PC-9 (cell line): ENCODE data around the gene MAP2K5. TPM values are rescaled to one million over a fixed set of nuclear protein-coding genes. Genes with fewer than 3 reads are reported as not detected.

Experiments
- BruUV-seq: library from RNA; stranded (reverse); fragments of 400-500 nt; replicated peaks from 2 replicates; lab custom pipeline; 2021; lab: Mats Ljungman, UMichigan
- CTCF ChIA-PET: fragments of 300-600 bp; sonication (Branson Sonifier 250); formaldehyde crosslinking; loops from one replicate; lab custom pipeline; 2022; ENCODE audit warnings: antibody characterized with exemption; lab: Charles Lee
- POLR2A ChIA-PET: fragments of 300-600 bp; sonication (Branson Sonifier 250); formaldehyde crosslinking; loops from one replicate; lab custom pipeline; 2022; ENCODE audit warnings: antibody characterized with exemption; ENCODE audit not compliant: unreplicated experiment; lab: Charles Lee
- DNase-seq, 2 experiments: peaks; one replicate each; pipeline versions ENCODE4 v3.0.0 to v3.0.0-alpha.2; 2015 to 2022; ENCODE audit warnings: mixed read lengths in 1 of 2
- H2AFZ ChIP-seq: fragments of 200-600 bp; sonication (generic); 2 replicates; pipeline ENCODE4 v1.8.1; 2017; ENCODE audit warnings: antibody characterized with exemption
- H3F3A ChIP-seq: fragments of 200-600 bp; sonication (generic); 2 replicates; pipeline ENCODE4 v1.8.1; 2017; ENCODE audit warnings: antibody characterized with exemption, mild to moderate bottlenecking, low read depth; ENCODE audit not compliant: insufficient read depth
- H3K27ac ChIP-seq: fragments of 200-600 bp; sonication (generic); 2 replicates; pipeline ENCODE4 v1.6.1; 2016; ENCODE audit warnings: mixed run types
- H3K27me3 ChIP-seq: fragments of 200-600 bp; sonication (generic); 2 replicates; pipeline ENCODE4 v1.6.1; 2016; ENCODE audit warnings: low read depth, mixed run types; ENCODE audit not compliant: insufficient read depth
- H3K36me3 ChIP-seq: fragments of 200-600 bp; sonication (generic); 2 replicates; pipeline ENCODE4 v1.6.1; 2016; ENCODE audit warnings: low read depth, mixed run types
- H3K4me1 ChIP-seq: fragments of 200-600 bp; sonication (generic); replicated peaks from 2 replicates; pipeline ENCODE4 v1.6.1; 2016; ENCODE audit warnings: mixed run types; ENCODE audit not compliant: insufficient read depth
- H3K4me2 ChIP-seq: fragments of 200-600 bp; sonication (generic); 2 replicates; pipeline ENCODE4 v1.6.1; 2017; ENCODE audit warnings: mixed run types
- H3K4me3 ChIP-seq: fragments of 200-600 bp; sonication (generic); 2 replicates; pipeline ENCODE4 v1.6.1; 2016; ENCODE audit warnings: mixed run types
- H3K79me2 ChIP-seq: fragments of 200-600 bp; sonication (generic); 2 replicates; pipeline ENCODE4 v1.6.1; 2017; ENCODE audit warnings: low read depth, mixed run types
- H3K9me2 ChIP-seq: fragments of 200-600 bp; sonication (generic); 2 replicates; pipeline ENCODE4 v1.8.1; 2017; ENCODE audit warnings: mild to moderate bottlenecking; ENCODE audit not compliant: insufficient read depth
- H3K9me3 ChIP-seq: fragments of 200-600 bp; sonication (generic); 2 replicates; pipeline ENCODE4 v1.8.1; 2016; ENCODE audit warnings: low read depth; ENCODE audit not compliant: insufficient read depth
- H4K20me1 ChIP-seq: fragments of 200-600 bp; sonication (generic); 2 replicates; pipeline ENCODE4 v1.8.1; 2017; ENCODE audit not compliant: insufficient read depth
- EZH2 ChIP-seq: fragments of 200-600 bp; sonication (generic); IDR thresholded peaks from 2 replicates; pipeline ENCODE4 v1.8.0; 2017; ENCODE audit warnings: antibody characterized with exemption, low read depth
- intact Hi-C: fragments of 100-400 bp; cut with micrococcal nuclease; formaldehyde crosslinking; loops from one replicate; pipeline ENCODE4 v1.10.0; 2022; ENCODE audit not compliant: unreplicated experiment
- total RNA-seq: library from RNA; stranded (reverse); gene quantifications from 2 replicates; pipeline ENCODE4 v1.2.3, GENCODE V29; 2021
- TF ChIP-seq, protein P1 (sequence below): fragments of 200-600 bp; sonication (generic); conservative IDR thresholded peaks from 2 replicates; pipeline ENCODE4 v1.6.1; 2017; ENCODE audit warnings: mixed run types, antibody characterized with exemption, mild to moderate bottlenecking, moderate library complexity

The MAP2K5 gene
- total RNA-seq, 1 experiment from 2014 or later = 26.9 TPM

DNA sequence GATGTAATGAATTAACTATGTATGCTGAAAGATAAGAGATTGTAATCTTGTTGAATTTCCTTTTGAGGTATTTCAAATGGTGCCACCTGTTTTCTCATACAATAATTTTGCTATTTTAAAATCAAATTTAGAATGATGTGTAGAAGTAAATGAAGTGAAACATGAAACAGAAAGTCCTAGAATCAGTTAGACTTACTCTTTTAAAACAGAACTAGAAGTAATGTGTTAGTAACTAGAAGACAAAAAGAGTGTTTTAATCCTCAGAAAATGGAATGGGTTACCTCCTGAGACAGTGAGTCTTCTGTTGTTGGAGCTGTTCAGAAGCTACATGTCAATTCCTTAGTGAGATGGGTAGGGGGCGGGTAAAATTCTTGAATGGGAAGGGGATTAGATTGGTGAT lies 8.1 kb upstream of the MAP2K5 start:
- Histone ChIP-seq H3K36me3 (no peaks in the 10 kb centered on the region), H2AFZ (no peak overlapping the region), H3F3A (no peaks in the 10 kb centered on the region), H3K79me2 (no peaks in the 10 kb centered on the region), H3K4me3 (no peak overlapping the region), H3K4me1 (no peaks in the 10 kb centered on the region), H3K4me2 (no peak overlapping the region), H3K9me2 (no peaks in the 10 kb centered on the region), H3K27ac (no peak overlapping the region), H4K20me1 (no peaks in the 10 kb centered on the region), H3K9me3 (no peaks in the 10 kb centered on the region), H3K27me3 (no peaks in the 10 kb centered on the region)
- TF ChIP-seq EZH2 = no peak
- TF ChIP-seq, protein P1, sequence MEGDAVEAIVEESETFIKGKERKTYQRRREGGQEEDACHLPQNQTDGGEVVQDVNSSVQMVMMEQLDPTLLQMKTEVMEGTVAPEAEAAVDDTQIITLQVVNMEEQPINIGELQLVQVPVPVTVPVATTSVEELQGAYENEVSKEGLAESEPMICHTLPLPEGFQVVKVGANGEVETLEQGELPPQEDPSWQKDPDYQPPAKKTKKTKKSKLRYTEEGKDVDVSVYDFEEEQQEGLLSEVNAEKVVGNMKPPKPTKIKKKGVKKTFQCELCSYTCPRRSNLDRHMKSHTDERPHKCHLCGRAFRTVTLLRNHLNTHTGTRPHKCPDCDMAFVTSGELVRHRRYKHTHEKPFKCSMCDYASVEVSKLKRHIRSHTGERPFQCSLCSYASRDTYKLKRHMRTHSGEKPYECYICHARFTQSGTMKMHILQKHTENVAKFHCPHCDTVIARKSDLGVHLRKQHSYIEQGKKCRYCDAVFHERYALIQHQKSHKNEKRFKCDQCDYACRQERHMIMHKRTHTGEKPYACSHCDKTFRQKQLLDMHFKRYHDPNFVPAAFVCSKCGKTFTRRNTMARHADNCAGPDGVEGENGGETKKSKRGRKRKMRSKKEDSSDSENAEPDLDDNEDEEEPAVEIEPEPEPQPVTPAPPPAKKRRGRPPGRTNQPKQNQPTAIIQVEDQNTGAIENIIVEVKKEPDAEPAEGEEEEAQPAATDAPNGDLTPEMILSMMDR = no peak
- DNase-seq = no peak
- POLR2A ChIA-PET = interaction anchor here (0.6 kb wide), 1 partner anchor 71 kb away, joined by 4 read pairs; no protein-coding TSS in a partner anchor
- intact Hi-C loops = no loop called here
- CTCF ChIA-PET = no interaction called here
- no TSS peak for BruUV-seq

DNA sequence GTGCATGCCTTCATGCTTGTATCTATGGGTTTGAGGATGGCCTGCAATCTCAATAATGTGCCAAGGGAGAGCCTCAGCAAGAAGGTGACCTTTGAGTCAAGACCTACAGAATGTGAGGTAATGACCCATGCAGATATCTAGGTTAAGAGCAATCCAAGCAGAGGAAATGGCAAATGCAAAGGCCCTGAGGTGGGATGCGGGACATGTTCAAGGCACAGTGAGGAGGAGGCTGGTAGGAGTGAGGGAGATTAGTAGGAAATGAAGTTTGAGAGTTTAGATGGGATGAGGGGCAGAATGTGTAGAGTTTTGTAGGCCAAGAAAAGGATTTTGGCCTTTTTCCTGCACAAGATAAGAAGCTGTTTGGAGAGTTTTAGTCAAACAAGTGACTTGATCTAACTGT lies 4.7 kb upstream of the MAP2K5 start:
- POLR2A ChIA-PET = no interaction called here
- no peaks in the 10 kb centered on the region for H3K27me3 ChIP-seq
- peaks cover 4% of the 10 kb centered on the region; the same call in 1 of the 2 replicates for H3F3A ChIP-seq
- H3K4me3 ChIP-seq = no peak overlapping the region
- H3K9me3 ChIP-seq = no peaks in the 10 kb centered on the region
- no peaks in the 10 kb centered on the region for H4K20me1 ChIP-seq
- no peak overlapping the region for H2AFZ ChIP-seq
- H3K27ac ChIP-seq = no peak overlapping the region
- no peaks in the 10 kb centered on the region for H3K79me2 ChIP-seq
- H3K4me1 ChIP-seq = peaks cover 7% of the 10 kb centered on the region
- intact Hi-C loops = no loop called here
- no TSS peak for BruUV-seq
- DNase-seq = no peak
- CTCF ChIA-PET = no interaction called here
- H3K9me2 ChIP-seq = no peaks in the 10 kb centered on the region
- no peaks in the 10 kb centered on the region for H3K36me3 ChIP-seq
- TF ChIP-seq EZH2 = no peak
- TF ChIP-seq, protein P1 = no peak
- H3K4me2 ChIP-seq = no peak overlapping the region

- TF ChIP-seq, protein P1 = no peak
- no peak for TF ChIP-seq EZH2
- POLR2A ChIA-PET = no interaction called here
These were observed 830 bp downstream of the MAP2K5 start for GRCh38 chr15:67543348-67543718.

More at GRCh38 chr15:67543348-67543718, 830 bp downstream of the MAP2K5 start:
- Histone ChIP-seq H3K27ac (no peak overlapping the region), H3K9me2 (no peaks in the 10 kb centered on the region), H3K4me2 (peak overlapping the region; percentile 96), H3K9me3 (no peaks in the 10 kb centered on the region), H3K4me3 (peak overlapping the region; percentile 82), H3F3A (peaks cover 8% of the 10 kb centered on the region; the same call in 1 of the 2 replicates), H3K36me3 (no peaks in the 10 kb centered on the region), H3K4me1 (peaks cover 7% of the 10 kb centered on the region), H4K20me1 (no peaks in the 10 kb centered on the region), H3K79me2 (no peaks in the 10 kb centered on the region), H2AFZ (peak overlapping the region; percentile 96), H3K27me3 (no peaks in the 10 kb centered on the region)
- TSS peak; percentile 47 for BruUV-seq
- CTCF ChIA-PET = no interaction called here
- peak in 1 of 2 experiments; percentile 3 for DNase-seq
- intact Hi-C loops = loop anchor here (5.0 kb wide), 1 partner anchor 294 kb away; no protein-coding TSS in a partner anchor
